Right hindlimb (tissue), 1 donor: ENCODE measurements around the gene DYDC2.
A peak's percentile ranks its signal among the peaks of the same experiment; 100 is the strongest.
"Not testable (repeated sequence)": the region's sequence is repeated elsewhere in the genome, so short reads cannot be mapped to it uniquely, and the experiment has no call there.

Source experiments
- DNase-seq: peaks from one replicate; pipeline ENCODE4 v3.0.0-alpha.2; 2018

Gene DYDC2

GRCh38 chr10:80356563-80356988 is at the start of gene DYDC2, which contains the start of gene DYDC1:
TSS of gene DYDC2 (plus strand) at chr10:80356781. CDS start at chr10:80362444, 5,663 bp downstream.
TSS of gene DYDC1 (minus strand) at chr10:80356755. CDS start at chr10:80352601, 4,154 bp downstream.
- peak; percentile 51 for DNase-seq

- DNase-seq, result no peak
These were observed 43.1 kb upstream of the DYDC2 start for GRCh38 chr10:80313523-80313922.

GRCh38 chr10:80315391-80315790 is 41.2 kb upstream of the DYDC2 start:
- DNase-seq, result no peak

GRCh38 chr10:80318742-80319141 is 37.8 kb upstream of the DYDC2 start:
- no peak for DNase-seq

- DNase-seq, result no peak
These were observed 37.3 kb upstream of the DYDC2 start for GRCh38 chr10:80319318-80319717.

GRCh38 chr10:80319725-80320290 is 36.8 kb upstream of the DYDC2 start:
- DNase-seq, result no peak

- no peak for DNase-seq
These were observed 36.2 kb upstream of the DYDC2 start for GRCh38 chr10:80320377-80320776.

- no peak for DNase-seq
These were observed 35.4 kb upstream of the DYDC2 start for GRCh38 chr10:80321183-80321582.

- DNase-seq, result no peak
These were observed 34.4 kb upstream of the DYDC2 start for GRCh38 chr10:80322158-80322557.

GRCh38 chr10:80322711-80323110 is 33.9 kb upstream of the DYDC2 start:
- no peak for DNase-seq

GRCh38 chr10:80323311-80323710 is 33.3 kb upstream of the DYDC2 start:
- no peak for DNase-seq

GRCh38 chr10:80324086-80324485 is 32.5 kb upstream of the DYDC2 start:
- no peak for DNase-seq

GRCh38 chr10:80324891-80325364 is 31.7 kb upstream of the DYDC2 start:
- DNase-seq, result no peak

- no peak for DNase-seq
These were observed 22.6 kb upstream of the DYDC2 start for GRCh38 chr10:80333983-80334382.

GRCh38 chr10:80344276-80344675 is 12.3 kb upstream of the DYDC2 start:
- no peak for DNase-seq

GRCh38 chr10:80344912-80345311 is 11.7 kb upstream of the DYDC2 start:
- DNase-seq, result no peak

- no peak for DNase-seq
These were observed 6.3 kb upstream of the DYDC2 start for GRCh38 chr10:80350251-80350650.

- no peak for DNase-seq
These were observed 5.4 kb upstream of the DYDC2 start for GRCh38 chr10:80351220-80351619.

- peak; percentile 44 for DNase-seq
These were observed 639 bp downstream of the DYDC2 start for GRCh38 chr10:80356989-80357850.

GRCh38 chr10:80357851-80358125 is 1.2 kb downstream of the DYDC2 start:
- DNase-seq, result no peak

GRCh38 chr10:80358925-80359324 is 2.3 kb downstream of the DYDC2 start:
- not testable (repeated sequence) for DNase-seq

- DNase-seq, result no peak
These were observed 3.1 kb downstream of the DYDC2 start for GRCh38 chr10:80359644-80360043.

- no peak for DNase-seq
These were observed 8.9 kb downstream of the DYDC2 start for GRCh38 chr10:80365510-80365909.

GRCh38 chr10:80371467-80371866 is 14.9 kb downstream of the DYDC2 start:
- no peak for DNase-seq
